Panc1 (cell line): ENCODE measurements around the gene CALHM3. TPM values are rescaled to one million over a fixed set of nuclear protein-coding genes. Genes with fewer than 3 reads are reported as not detected.

Source experiments
- ATAC-seq: fragments of 200-7000 bp; cut with Tn5 transposase; 2 replicates; pipeline ENCODE4 v1.9.1; 2020; ENCODE audit warnings: mild to moderate bottlenecking, moderate library complexity
- BruUV-seq: library from RNA; stranded (reverse); fragments of 400-500 nt; replicated peaks from 2 replicates; lab custom pipeline; 2021; lab: Mats Ljungman, UMichigan
- CTCF ChIA-PET: fragments of 300-600 bp; sonication (Branson Sonifier 250); formaldehyde crosslinking; loops from one replicate; lab custom pipeline; 2022; ENCODE audit warnings: antibody characterized with exemption; lab: Charles Lee
- POLR2A ChIA-PET: fragments of 300-600 bp; sonication (Branson Sonifier 250); formaldehyde crosslinking; loops from one replicate; lab custom pipeline; 2022; ENCODE audit warnings: antibody characterized with exemption; lab: Charles Lee
- DNase-seq: peaks from one replicate; pipeline ENCODE4 v3.0.0-alpha.2; 2010; ENCODE audit warnings: low read depth, low spot score
- H3K27ac ChIP-seq: 2 replicates; pipeline ENCODE4 v1.5.1; 2011; ENCODE audit warnings: mild to moderate bottlenecking, low read length, inconsistent platforms
- H3K27me3 ChIP-seq: fragments of 200-500 bp; sonication (Bioruptor generic); 2 replicates; pipeline ENCODE4 v1.6.0; 2014; ENCODE audit warnings: low read length, inconsistent platforms; ENCODE audit not compliant: control insufficient read depth, insufficient read depth
- H3K36me3 ChIP-seq: fragments of 200-500 bp; sonication (Bioruptor generic); 2 replicates; pipeline ENCODE4 v1.5.1; 2014; ENCODE audit warnings: inconsistent platforms, mild to moderate bottlenecking, low read length, moderate library complexity; ENCODE audit not compliant: control insufficient read depth, insufficient read depth
- H3K4me1 ChIP-seq: 2 replicates; pipeline ENCODE4 v1.5.1; 2011; ENCODE audit warnings: inconsistent platforms, mild to moderate bottlenecking, low read length, moderate library complexity; ENCODE audit not compliant: control insufficient read depth, insufficient read depth
- H3K4me3 ChIP-seq, 2 experiments: 2 replicates each; pipeline ENCODE4 v1.5.1; 2011 to 2012; ENCODE audit warnings: low read depth in 2 of 2, low read length in 2 of 2, mild to moderate bottlenecking in 2 of 2, inconsistent platforms in 1 of 2, moderate library complexity in 1 of 2
- H3K9me3 ChIP-seq: fragments of 200-500 bp; sonication (Bioruptor generic); 2 replicates; pipeline ENCODE4 v1.5.1; 2014; ENCODE audit warnings: low read depth, mild to moderate bottlenecking, inconsistent platforms, low read length, moderate library complexity; ENCODE audit not compliant: control insufficient read depth, insufficient read depth
- POLR2AphosphoS5 ChIP-seq: IDR thresholded peaks from 2 replicates; pipeline ENCODE4 v1.6.1; 2012; ENCODE audit warnings: mild to moderate bottlenecking, low read depth, low read length, moderate library complexity
- SIN3A ChIP-seq: IDR thresholded peaks from 2 replicates; pipeline ENCODE4 v1.6.1; 2012; ENCODE audit warnings: low read depth, mild to moderate bottlenecking, low read length, moderate library complexity, borderline replicate concordance; ENCODE audit not compliant: insufficient read depth
- TCF7L2 ChIP-seq: IDR thresholded peaks from 2 replicates; pipeline ENCODE4 v1.6.1; 2011; ENCODE audit warnings: mild to moderate bottlenecking, low read depth, low read length, inconsistent platforms
- in situ Hi-C: cut with HindIII; loops from 2 replicates; pipeline ENCODE4 v1.10.0; 2016; ENCODE audit warnings: low sequenced_read_pairs, low pct_unique_long_range_greater_than_20kb
- intact Hi-C: fragments of 100-400 bp; cut with micrococcal nuclease; formaldehyde crosslinking; loops from one replicate; pipeline ENCODE4 v1.10.0; 2022; ENCODE audit not compliant: unreplicated experiment
- total RNA-seq: library from RNA; stranded (reverse); gene quantifications from one replicate; pipeline ENCODE4 v1.2.1, GENCODE V29; 2021; ENCODE audit not compliant: unreplicated experiment
- TF ChIP-seq, protein P1 (sequence below): fragments of 450-650 bp; IDR thresholded peaks from 2 replicates; pipeline ENCODE4 v1.5.1; 2017; ENCODE audit warnings: mild to moderate bottlenecking
- TF ChIP-seq, protein P2 (sequence below), 2 experiments: IDR thresholded peaks; 2 replicates each; pipeline ENCODE4 v1.6.1; 2011 to 2012; ENCODE audit warnings: low read depth in 2 of 2, control low read depth in 1 of 2, low read length in 1 of 2, mild to moderate bottlenecking in 1 of 2, moderate library complexity in 1 of 2; ENCODE audit not compliant: insufficient read depth in 1 of 2

The CALHM3 gene
- total RNA-seq, 1 experiment from 2014 or later = not detected

DNA sequence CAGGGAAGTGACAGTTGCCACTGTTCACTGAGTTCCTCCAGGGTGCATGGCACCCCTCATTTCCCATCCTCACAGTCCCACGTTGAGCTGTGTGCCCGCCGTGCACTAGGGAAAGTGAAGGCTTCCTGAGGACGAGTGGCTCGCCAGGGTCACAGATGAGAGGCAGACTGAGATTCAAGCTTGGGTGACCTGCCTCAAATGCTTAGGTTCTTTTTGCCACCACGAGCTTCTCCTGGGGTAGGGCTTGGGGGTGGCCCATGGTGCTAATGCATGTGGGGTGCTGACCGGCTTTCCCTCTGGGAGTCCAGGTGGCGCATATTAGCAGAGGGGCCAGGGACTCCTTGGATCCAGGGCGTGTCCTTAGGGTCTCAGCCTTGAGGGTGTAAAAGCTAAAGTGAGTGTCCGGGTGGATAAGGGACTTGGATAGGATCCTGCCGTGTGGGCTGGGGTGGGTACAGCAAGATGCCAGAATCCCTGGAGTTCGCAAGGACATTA lies 28.8 kb downstream of the CALHM3 start:
- Histone ChIP-seq H3K9me3 (no peaks in the 10 kb centered on the region), H3K4me3 (peak overlapping the region in 1 of 2 experiments; percentile 46; a peak in 1 of 4 replicates), H3K27ac (peak overlapping the region; percentile 62), H3K36me3 (peaks cover 8% of the 10 kb centered on the region; the same call in 1 of the 2 replicates), H3K4me1 (peaks cover 17% of the 10 kb centered on the region), H3K27me3 (no peaks in the 10 kb centered on the region)
- DNase-seq (no peak), ATAC-seq (no peak)
- no TSS peak for BruUV-seq
- TF ChIP-seq SIN3A (no peak), TCF7L2 (no peak), POLR2AphosphoS5 (no peak)
- TF ChIP-seq, protein P1, sequence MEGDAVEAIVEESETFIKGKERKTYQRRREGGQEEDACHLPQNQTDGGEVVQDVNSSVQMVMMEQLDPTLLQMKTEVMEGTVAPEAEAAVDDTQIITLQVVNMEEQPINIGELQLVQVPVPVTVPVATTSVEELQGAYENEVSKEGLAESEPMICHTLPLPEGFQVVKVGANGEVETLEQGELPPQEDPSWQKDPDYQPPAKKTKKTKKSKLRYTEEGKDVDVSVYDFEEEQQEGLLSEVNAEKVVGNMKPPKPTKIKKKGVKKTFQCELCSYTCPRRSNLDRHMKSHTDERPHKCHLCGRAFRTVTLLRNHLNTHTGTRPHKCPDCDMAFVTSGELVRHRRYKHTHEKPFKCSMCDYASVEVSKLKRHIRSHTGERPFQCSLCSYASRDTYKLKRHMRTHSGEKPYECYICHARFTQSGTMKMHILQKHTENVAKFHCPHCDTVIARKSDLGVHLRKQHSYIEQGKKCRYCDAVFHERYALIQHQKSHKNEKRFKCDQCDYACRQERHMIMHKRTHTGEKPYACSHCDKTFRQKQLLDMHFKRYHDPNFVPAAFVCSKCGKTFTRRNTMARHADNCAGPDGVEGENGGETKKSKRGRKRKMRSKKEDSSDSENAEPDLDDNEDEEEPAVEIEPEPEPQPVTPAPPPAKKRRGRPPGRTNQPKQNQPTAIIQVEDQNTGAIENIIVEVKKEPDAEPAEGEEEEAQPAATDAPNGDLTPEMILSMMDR = no peak
- TF ChIP-seq, protein P2, sequence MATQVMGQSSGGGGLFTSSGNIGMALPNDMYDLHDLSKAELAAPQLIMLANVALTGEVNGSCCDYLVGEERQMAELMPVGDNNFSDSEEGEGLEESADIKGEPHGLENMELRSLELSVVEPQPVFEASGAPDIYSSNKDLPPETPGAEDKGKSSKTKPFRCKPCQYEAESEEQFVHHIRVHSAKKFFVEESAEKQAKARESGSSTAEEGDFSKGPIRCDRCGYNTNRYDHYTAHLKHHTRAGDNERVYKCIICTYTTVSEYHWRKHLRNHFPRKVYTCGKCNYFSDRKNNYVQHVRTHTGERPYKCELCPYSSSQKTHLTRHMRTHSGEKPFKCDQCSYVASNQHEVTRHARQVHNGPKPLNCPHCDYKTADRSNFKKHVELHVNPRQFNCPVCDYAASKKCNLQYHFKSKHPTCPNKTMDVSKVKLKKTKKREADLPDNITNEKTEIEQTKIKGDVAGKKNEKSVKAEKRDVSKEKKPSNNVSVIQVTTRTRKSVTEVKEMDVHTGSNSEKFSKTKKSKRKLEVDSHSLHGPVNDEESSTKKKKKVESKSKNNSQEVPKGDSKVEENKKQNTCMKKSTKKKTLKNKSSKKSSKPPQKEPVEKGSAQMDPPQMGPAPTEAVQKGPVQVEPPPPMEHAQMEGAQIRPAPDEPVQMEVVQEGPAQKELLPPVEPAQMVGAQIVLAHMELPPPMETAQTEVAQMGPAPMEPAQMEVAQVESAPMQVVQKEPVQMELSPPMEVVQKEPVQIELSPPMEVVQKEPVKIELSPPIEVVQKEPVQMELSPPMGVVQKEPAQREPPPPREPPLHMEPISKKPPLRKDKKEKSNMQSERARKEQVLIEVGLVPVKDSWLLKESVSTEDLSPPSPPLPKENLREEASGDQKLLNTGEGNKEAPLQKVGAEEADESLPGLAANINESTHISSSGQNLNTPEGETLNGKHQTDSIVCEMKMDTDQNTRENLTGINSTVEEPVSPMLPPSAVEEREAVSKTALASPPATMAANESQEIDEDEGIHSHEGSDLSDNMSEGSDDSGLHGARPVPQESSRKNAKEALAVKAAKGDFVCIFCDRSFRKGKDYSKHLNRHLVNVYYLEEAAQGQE (IDR thresholded peaks at IDR 0.05; ENCODE audit: insufficient read depth in 1 of 2, low read depth in 2 of 2, low read length in 1 of 2) = no peak
- POLR2A ChIA-PET = interaction anchor here (0.6 kb wide), 1 partner anchor 40 kb away, joined by 4 read pairs; no protein-coding TSS in a partner anchor
- in situ Hi-C loops = no loop called here
- CTCF ChIA-PET = interaction anchor here (0.7 kb wide), 1 partner anchor 35 kb away, joined by 3 read pairs; no protein-coding TSS in a partner anchor
- intact Hi-C loops = no loop called here

DNA sequence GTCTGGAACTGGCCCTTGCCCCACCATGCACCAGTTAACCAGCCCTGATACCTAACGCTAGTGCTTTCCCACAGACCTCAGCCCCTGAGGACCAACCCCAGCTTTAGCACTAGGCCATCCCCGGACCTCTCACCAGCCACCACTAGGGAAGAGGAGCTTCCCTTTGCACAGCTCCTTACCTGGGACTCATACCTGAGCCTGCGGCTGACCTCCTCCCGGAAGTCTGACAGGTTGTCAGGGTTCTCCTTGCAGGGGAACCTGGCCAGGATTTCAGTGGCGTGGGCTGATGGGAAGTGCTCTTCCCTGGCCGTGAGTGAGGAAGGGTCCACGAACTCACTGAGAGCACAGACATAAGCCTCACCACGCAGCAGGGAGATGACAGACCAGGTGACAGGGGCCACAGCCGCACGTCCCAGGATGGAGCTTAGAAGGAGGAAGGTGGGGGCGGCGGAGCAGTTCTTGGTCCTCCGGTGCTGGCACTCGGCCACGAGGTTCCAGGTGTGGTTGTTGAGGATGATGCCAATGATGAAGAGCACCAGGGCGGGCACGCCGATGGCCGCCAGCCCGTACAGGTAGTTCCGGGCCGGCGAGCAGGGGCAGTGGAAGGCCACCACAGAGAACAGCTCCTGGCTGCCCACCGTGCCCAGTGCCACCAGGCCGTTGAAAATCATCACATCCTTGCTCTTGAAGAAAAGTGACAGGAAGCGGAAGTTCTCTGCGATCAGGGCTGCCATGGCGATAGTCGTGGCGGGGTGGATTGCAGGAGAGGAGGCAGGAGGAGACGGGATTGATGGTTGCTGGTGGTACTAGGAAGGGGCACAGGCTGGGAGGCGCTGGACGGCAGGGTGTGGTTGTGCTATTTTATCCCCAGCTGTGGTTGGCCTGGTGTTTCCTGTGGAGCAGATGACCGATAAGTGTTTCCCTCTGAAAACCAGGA lies 29.6 kb downstream of the CALHM3 start:
- Histone ChIP-seq H3K27me3 (no peaks in the 10 kb centered on the region), H3K9me3 (no peaks in the 10 kb centered on the region), H3K4me1 (peaks cover 17% of the 10 kb centered on the region), H3K36me3 (peaks cover 11% of the 10 kb centered on the region; the same call in 1 of the 2 replicates), H3K27ac (no peak overlapping the region), H3K4me3 (no peak overlapping the region)
- DNase-seq (no peak), ATAC-seq (no peak)
- in situ Hi-C loops (no loop called here), intact Hi-C loops (no loop called here)
- no TSS peak for BruUV-seq
- ChIA-PET CTCF (no interaction called here), POLR2A (interaction anchor here (0.6 kb wide), 1 partner anchor 41 kb away, joined by 4 read pairs; no protein-coding TSS in a partner anchor)
- TF ChIP-seq SIN3A = no peak
- TF ChIP-seq, protein P2 (IDR thresholded peaks at IDR 0.05; ENCODE audit: insufficient read depth in 1 of 2, low read depth in 2 of 2, low read length in 1 of 2) = no peak
- no peak for TF ChIP-seq POLR2AphosphoS5
- TF ChIP-seq TCF7L2 = no peak
- TF ChIP-seq, protein P1 = no peak
